Upper lobe of left lung (tissue), 4 donors: ENCODE data around the gene LRRC74A.

Experiments used
- EP300 ChIP-seq, 4 donors: sonication (generic); formaldehyde crosslinking; IDR thresholded peaks; one replicate each; pipeline ENCODE4 v1.5.1; 2017; ENCODE audit warnings: antibody characterized with exemption in 4 of 4, control low read depth in 2 of 4
- POLR2A ChIP-seq, 4 donors: fragments of 450-650 bp; IDR thresholded peaks; one replicate each; pipeline ENCODE4 v1.5.1; 2016 to 2017; ENCODE audit warnings: antibody characterized with exemption in 4 of 4, mild to moderate bottlenecking in 2 of 4
- POLR2AphosphoS5 ChIP-seq, 2 donors: sonication (generic); formaldehyde crosslinking; IDR thresholded peaks; one replicate each; pipeline ENCODE4 v1.5.1; 2017; ENCODE audit warnings: antibody characterized with exemption in 2 of 2
- TF ChIP-seq, protein P1 (sequence below), 6 experiments: fragments of 450-650 bp in 4 of 6; fragments of 200-600 bp in 2 of 6; sonication (generic) in 2 of 6; IDR thresholded peaks; one replicate each; pipeline ENCODE4 v1.5.1; 2016 to 2019; ENCODE audit warnings: antibody characterized with exemption in 6 of 6

DNA sequence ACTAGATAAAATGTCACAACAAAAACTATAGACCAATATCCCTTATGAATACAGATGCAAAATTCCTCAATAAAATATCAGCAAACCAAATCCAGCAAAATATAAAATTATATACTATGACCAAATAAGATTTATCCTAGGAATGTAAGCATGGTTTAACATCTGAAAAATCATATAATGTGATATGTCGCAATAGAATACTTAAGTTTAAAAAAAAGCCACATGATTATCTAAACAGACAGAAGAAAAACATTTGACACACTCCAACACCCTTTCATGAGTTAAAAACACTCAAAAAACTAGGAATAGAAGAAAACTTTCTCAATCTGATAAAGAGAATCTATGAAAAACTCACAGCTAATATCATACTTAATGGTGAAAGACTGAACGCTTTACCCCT, 33.8 kb upstream of the LRRC74A start:
- TF ChIP-seq, protein P1, sequence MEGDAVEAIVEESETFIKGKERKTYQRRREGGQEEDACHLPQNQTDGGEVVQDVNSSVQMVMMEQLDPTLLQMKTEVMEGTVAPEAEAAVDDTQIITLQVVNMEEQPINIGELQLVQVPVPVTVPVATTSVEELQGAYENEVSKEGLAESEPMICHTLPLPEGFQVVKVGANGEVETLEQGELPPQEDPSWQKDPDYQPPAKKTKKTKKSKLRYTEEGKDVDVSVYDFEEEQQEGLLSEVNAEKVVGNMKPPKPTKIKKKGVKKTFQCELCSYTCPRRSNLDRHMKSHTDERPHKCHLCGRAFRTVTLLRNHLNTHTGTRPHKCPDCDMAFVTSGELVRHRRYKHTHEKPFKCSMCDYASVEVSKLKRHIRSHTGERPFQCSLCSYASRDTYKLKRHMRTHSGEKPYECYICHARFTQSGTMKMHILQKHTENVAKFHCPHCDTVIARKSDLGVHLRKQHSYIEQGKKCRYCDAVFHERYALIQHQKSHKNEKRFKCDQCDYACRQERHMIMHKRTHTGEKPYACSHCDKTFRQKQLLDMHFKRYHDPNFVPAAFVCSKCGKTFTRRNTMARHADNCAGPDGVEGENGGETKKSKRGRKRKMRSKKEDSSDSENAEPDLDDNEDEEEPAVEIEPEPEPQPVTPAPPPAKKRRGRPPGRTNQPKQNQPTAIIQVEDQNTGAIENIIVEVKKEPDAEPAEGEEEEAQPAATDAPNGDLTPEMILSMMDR (IDR thresholded peaks at IDR 0.05): no peak
- TF ChIP-seq POLR2A (IDR thresholded peaks at IDR 0.05): no peak
- TF ChIP-seq POLR2AphosphoS5 (IDR thresholded peaks at IDR 0.05): no peak
- no peak for TF ChIP-seq EP300 (IDR thresholded peaks at IDR 0.05)
